SU-DHL-6 (cell line): ENCODE measurements around the gene CD99L2.

Source experiments
- H2AFZ ChIP-seq: fragments of 200-600 bp; sonication (generic); 2 replicates; pipeline ENCODE4 v1.6.1; 2014; ENCODE audit warnings: low read depth, mild to moderate bottlenecking, moderate library complexity, mixed read lengths, antibody characterized with exemption, low read length; ENCODE audit not compliant: severe bottlenecking
- H3F3A ChIP-seq: fragments of 200-600 bp; shearing (Covaris generic); 2 replicates; pipeline ENCODE4 v1.6.0; 2016; ENCODE audit warnings: antibody characterized with exemption, mild to moderate bottlenecking; ENCODE audit not compliant: insufficient read depth
- H3K27ac ChIP-seq: fragments of 200-600 bp; sonication (generic); 2 replicates; pipeline ENCODE4 v1.5.1; 2016; ENCODE audit warnings: low read depth, mild to moderate bottlenecking, low read length, moderate library complexity, mixed read lengths
- H3K27me3 ChIP-seq: fragments of 200-600 bp; sonication (generic), shearing (Covaris generic); 2 replicates; pipeline ENCODE4 v1.6.0; 2014; ENCODE audit warnings: mild to moderate bottlenecking, low read length
- H3K36me3 ChIP-seq: fragments of 200-600 bp; sonication (generic); 2 replicates; pipeline ENCODE4 v1.6.1; 2014; ENCODE audit warnings: mild to moderate bottlenecking, low read length, mixed read lengths
- H3K4me2 ChIP-seq: fragments of 300-600, 200-600 bp; shearing (Covaris generic), sonication (generic); 2 replicates; pipeline ENCODE4 v1.6.0; 2014; ENCODE audit warnings: low read length, low read depth, mild to moderate bottlenecking; ENCODE audit not compliant: poor library complexity, severe bottlenecking
- H3K4me3 ChIP-seq: fragments of 200-600 bp; sonication (generic); 2 replicates; pipeline ENCODE4 v1.5.1; 2014; ENCODE audit warnings: antibody characterized with exemption, low read length, mild to moderate bottlenecking, mixed read lengths; ENCODE audit not compliant: insufficient read depth, poor library complexity, severe bottlenecking
- H3K79me2 ChIP-seq: fragments of 200-600 bp; sonication (generic); 2 replicates; pipeline ENCODE4 v1.6.1; 2014; ENCODE audit warnings: mild to moderate bottlenecking, low read length, moderate library complexity; ENCODE audit not compliant: insufficient read depth
- H3K9ac ChIP-seq: fragments of 200-600 bp; sonication (generic); 2 replicates; pipeline ENCODE4 v1.7.0; 2014; ENCODE audit warnings: mild to moderate bottlenecking, low read length
- H3K9me2 ChIP-seq: fragments of 200-600 bp; sonication (generic); replicated peaks from 2 replicates; pipeline ENCODE4 v1.6.1; 2014; ENCODE audit warnings: low read length; ENCODE audit not compliant: insufficient read depth
- H3K9me3 ChIP-seq: fragments of 200-600 bp; sonication (generic); 2 replicates; pipeline ENCODE4 v1.6.1; 2014; ENCODE audit warnings: low read length, mixed read lengths; ENCODE audit not compliant: insufficient read depth
- H4K20me1 ChIP-seq: fragments of 200-600 bp; sonication (generic); 2 replicates; pipeline ENCODE4 v1.6.1; 2014; ENCODE audit warnings: low read depth, mild to moderate bottlenecking, antibody characterized with exemption, low read length, moderate library complexity, mixed read lengths
- CTCF ChIP-seq: fragments of 200-600 bp; sonication (generic); IDR thresholded peaks from one replicate; pipeline ENCODE4 v1.5.1; 2017; ENCODE audit warnings: antibody characterized with exemption, mild to moderate bottlenecking, low read length, moderate library complexity; ENCODE audit not compliant: insufficient read depth, poor library complexity, severe bottlenecking
- EZH2phosphoT487 ChIP-seq: fragments of 200-600 bp; sonication (generic), shearing (Covaris generic); conservative IDR thresholded peaks from 2 replicates; pipeline ENCODE4 v1.6.1; 2018; ENCODE audit warnings: mild to moderate bottlenecking, antibody characterized with exemption, low read length, moderate library complexity, mixed read lengths

CD99L2 gene

GRCh38 chrX:150813922-150814321 is 84.5 kb downstream of the CD99L2 start:
- H3K4me2 ChIP-seq: no peak overlapping the region
- no peak overlapping the region for H3K4me3 ChIP-seq
- H3F3A ChIP-seq: no peaks in the 10 kb centered on the region
- H3K36me3 ChIP-seq: no peaks in the 10 kb centered on the region
- no peaks in the 10 kb centered on the region for H3K27me3 ChIP-seq
- H2AFZ ChIP-seq: no peak overlapping the region
- no peak for TF ChIP-seq CTCF
- H3K27ac ChIP-seq: no peak overlapping the region
- H3K79me2 ChIP-seq: no peaks in the 10 kb centered on the region
- no peaks in the 10 kb centered on the region for H3K9me3 ChIP-seq
- no peaks in the 10 kb centered on the region for H4K20me1 ChIP-seq
- H3K9ac ChIP-seq: no peak overlapping the region
- H3K9me2 ChIP-seq: no peaks in the 10 kb centered on the region

- Histone ChIP-seq H3K79me2 (no peaks in the 10 kb centered on the region), H2AFZ (no peak overlapping the region), H3K27ac (no peak overlapping the region), H3K4me2 (no peak overlapping the region), H3K27me3 (no peaks in the 10 kb centered on the region), H3K9ac (no peak overlapping the region), H3K9me2 (no peaks in the 10 kb centered on the region), H3K4me3 (no peak overlapping the region), H3F3A (no peaks in the 10 kb centered on the region), H3K36me3 (no peaks in the 10 kb centered on the region), H4K20me1 (no peaks in the 10 kb centered on the region), H3K9me3 (no peaks in the 10 kb centered on the region)
- TF ChIP-seq CTCF: no peak
- no peak for TF ChIP-seq EZH2phosphoT487
Observed at GRCh38 chrX:150806827-150807226, 91.6 kb downstream of the CD99L2 start.

GRCh38 chrX:150805736-150806135 is 92.7 kb downstream of the CD99L2 start:
- Histone ChIP-seq H4K20me1 (no peaks in the 10 kb centered on the region), H3K4me2 (no peak overlapping the region), H3F3A (no peaks in the 10 kb centered on the region), H3K27me3 (no peaks in the 10 kb centered on the region), H3K36me3 (no peaks in the 10 kb centered on the region), H3K27ac (no peak overlapping the region), H3K4me3 (no peak overlapping the region), H3K9me3 (no peaks in the 10 kb centered on the region), H3K9ac (no peak overlapping the region), H3K9me2 (no peaks in the 10 kb centered on the region), H3K79me2 (no peaks in the 10 kb centered on the region), H2AFZ (no peak overlapping the region)
- TF ChIP-seq EZH2phosphoT487: no peak
- no peak for TF ChIP-seq CTCF
